Activated CD8-positive, alpha-beta memory T cell treated with anti-CD3 and anti-CD28 coated beads, Interleukin-2, amount 50 U/mL, for 48 hours (primary cell): ENCODE data around the gene TP73.
"Not testable (repeated sequence)": the region's sequence is repeated elsewhere in the genome, so short reads cannot be mapped to it uniquely, and the experiment has no call there.

Experiments used
- DNase-seq: peaks from one replicate; pipeline ENCODE4 v3.0.0-alpha.2; 2020

TP73 gene

DNA sequence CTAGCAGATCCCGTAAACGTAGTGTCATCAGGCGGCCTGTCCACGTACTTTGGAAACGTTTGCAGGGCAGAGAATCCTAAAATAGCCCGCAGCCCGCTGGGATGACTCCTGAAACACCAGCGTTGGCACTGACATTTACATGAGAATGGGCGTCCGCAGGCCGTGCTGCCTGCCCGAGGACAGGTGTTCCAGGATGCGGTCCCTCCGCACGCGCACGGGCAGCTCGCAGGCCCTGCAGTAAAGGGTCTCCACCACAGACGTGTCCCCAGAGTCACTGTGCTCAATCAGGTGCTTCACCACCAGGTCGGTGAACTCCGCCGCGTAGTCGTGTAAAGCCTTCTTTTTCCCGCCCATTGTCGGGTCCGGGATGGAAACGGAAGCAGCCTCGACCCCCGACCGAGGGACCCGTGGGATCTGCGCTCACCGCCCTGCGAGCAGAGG is 94.1 kb downstream of the TP73 start:
- DNase-seq, result no peak

DNA sequence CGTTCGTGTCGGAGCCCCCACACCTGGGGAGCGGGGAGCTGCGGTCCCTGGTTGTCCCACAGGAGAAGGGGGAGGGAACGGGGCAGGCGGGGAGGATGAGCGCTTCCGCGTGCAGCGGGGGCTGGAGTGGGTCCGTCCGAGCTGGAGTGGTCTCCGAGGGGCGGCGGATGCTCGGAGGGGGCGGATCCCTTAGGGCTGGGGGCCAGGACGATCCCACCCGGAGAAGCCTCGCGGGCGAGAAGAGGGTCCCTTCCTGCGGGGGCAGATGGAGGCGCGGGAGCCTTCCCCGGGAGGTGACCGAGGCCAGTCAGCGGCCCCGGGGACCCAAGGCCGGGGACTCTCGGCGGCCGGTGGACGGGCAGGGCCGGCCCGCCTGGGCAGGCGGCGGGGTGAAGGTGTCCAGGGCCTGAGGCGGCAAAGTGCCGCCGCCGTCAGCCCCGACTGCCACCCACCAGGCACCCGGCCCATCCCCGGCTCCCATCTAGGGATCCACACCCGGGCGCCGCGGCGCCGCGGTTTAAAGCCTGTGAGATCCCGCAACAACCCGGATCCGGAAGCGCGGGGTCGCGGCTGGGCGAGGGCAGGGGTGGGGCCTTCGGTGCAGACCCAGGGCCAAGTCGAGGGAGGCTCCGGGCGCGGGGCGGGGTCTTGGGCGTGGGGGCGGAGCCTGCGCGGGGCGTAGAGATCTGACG is 94.7 kb downstream of the TP73 start:
- DNase-seq, result peak; percentile 95

DNA sequence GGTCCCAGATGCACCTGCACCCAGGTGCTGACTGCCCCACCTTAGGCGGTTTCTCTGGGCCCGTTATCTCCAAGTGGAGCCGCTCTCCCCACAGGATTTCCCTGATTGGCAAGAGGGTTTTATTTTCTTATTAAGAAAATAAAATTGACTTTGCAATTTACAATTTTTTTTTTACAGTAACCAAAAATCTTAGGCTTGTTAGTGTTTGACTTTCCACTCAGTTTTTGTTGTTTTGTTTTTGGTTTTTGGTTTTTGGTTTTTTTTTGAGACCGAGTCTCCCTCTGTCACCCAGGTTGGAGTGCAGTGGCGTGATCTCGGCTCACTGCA is 95.2 kb downstream of the TP73 start:
- DNase-seq, result no peak

DNA sequence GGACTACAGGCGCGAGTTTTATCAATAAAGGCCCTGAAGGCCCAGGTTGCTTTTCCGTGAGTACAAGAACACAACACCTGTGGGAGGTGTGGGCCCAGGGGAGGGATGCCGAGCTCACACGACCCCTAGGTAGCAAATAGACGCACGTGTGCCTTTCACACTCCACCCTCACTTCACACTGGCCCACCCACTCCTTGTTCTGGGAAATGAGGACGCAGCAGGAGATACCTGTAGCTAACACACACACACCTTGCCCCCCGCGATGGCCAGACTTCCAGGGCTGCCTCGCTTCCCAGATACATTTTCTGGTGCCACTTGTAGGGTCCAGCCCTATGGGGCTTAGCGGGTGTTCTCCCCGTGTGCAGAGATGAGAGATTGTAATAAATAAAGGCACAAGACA is 95.6 kb downstream of the TP73 start:
- no peak for DNase-seq

DNA sequence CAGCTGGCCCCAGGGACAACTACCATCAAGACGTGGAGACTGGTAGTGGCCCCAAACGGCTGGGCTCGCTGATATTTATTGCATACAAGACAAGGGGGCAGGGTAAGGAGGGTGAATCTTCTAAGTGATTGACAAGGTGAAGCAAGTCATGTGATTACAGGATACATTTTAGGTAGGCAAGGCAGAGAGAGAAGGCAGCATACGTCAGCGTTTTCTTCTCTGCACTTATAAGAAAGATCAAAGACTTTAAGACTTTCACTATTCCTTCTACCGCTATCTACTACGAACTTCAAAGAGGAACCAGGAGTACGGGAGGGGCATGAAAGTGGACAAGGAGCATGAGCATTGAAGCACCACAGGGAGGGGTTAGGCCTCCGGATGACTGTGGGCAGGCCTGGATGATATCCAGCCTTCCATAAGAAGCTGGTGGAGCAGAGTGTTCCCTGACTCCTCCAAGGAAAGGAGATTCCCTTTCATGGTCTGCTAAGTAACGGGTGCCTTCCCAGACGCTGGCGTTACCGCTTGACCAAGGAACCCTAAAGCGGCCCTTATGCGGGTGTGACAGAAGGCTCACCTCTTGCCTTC is 96.1 kb downstream of the TP73 start:
- not testable (repeated sequence) for DNase-seq

DNA sequence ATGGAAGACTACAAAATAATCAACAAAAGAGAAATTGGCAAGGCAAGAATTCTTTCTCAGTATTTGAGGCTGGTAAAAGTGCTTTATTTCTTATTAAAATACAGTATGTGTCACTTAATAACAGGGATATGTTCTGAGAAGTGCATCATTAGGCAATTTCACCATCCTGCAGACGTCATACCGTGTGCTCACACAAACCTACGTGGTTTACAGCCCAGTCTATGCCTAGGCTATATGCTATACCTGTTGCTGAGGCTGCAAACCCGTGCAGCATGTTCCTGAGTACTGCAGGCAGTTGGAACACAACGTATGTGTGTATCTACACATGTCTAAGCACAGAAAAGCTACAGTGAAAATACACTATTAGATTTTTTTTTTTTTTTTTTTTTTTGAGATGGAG is 97.2 kb downstream of the TP73 start:
- no peak for DNase-seq

DNA sequence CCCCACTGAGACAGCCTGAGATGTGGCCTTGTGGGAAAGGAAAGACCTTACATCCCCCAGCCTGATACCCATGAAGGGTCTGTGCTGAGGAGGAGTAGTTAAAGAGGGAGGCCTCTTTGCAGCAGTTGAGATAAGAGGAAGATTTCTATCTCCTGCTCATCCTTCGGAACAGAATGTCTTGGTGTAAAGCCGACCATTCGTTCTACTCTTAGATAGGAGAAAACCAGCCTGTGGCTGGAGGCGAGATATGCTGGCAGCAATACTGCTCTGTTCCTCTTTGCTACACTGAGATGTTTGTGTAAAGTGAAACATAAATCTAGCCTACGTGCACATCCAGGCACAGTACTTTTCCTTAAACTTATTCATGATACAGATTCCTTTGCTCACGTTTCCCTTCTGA is 98.4 kb downstream of the TP73 start:
- no peak for DNase-seq

DNA sequence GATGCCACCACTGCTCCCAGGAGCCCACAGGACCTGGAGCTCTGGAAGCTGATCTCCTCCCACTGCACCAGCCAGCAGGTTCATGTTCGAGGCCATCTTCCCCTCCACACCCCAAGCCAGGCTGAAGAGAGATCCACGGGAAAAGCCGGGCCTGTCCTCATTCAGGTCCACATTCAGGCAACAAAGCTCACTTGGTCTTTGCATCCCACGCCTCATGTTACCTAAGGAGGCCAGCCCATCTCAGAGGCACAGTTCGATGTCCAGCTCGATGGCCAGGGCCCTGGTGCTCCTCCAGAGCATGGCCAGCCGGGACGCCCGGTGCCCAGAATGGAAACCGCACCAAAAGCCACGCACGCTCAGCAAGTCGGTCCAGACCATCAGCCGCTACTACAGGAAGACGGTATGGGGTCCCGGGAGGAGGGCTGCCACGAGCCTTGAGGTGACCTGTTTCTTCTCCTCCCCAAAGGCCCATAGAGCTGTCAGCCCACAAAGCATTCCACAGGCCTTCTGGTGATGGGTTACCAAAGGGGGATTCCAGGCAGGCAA is 100.2 kb downstream of the TP73 start, which contains the start of gene CCDC27:
Gene CCDC27 (plus strand): TSS at position 51 of the 546 bp plus-strand sequence. CDS start 32 bp downstream, at position 83.
- DNase-seq, result no peak

DNA sequence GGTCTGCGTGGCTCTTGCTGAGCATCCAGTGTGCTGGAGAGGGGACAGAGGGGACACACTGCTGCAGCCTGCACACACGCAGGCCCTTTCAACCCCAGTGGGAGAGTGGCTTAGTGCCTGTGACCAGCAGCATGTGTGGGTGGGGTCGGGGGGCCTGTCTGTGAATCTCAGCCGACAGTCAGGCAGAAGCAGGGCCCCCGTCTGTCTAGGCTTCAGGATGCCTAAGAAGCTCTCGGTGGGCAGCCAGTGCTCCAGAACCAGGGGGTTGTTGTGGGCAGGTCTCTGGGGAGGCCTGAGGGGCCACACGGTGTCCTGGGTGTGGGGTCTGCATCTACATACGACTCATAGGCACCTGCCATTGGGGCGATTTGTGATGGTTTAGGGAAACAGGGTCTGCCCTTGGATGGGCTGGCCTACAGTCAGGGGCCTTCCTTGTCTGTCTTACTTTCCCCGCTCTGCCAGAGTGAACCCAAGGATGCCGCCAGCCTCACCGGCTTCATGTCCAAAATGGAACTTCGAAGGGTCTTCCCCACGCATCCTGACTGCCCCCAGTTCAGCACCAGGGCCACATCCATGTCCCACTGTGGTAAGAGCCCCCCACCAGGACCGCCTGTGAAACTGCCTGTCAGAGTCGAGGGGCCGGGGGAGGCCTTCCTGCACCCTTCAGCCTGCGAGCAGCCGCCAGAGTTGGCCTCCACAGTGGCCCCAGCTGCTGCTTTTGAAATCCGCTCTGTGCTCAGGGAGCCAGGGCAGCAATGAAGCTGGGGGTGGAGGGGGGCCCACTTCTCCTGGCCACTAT is 101.5 kb downstream of the TP73 start:
- DNase-seq, result no peak

DNA sequence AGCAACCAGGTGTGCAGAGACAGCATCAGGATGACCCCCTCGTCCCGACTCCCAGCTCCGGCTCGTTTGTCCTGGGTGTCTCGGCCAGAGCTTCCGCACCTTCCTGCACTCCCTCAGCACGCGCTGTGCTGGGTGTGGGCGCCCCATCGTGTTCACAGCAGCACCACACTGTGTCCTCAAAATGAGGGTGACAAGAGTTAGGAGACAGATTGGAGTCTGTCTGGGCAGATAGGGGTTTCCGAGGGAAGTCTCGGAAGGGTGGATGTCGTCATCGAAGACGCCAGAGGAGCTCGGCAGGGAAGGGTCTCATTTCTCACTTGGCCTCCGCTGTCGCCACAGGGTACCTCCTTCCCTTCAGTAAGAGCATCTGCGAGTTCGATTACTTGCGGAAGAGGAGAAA is 104.1 kb downstream of the TP73 start:
- DNase-seq, result no peak

DNA sequence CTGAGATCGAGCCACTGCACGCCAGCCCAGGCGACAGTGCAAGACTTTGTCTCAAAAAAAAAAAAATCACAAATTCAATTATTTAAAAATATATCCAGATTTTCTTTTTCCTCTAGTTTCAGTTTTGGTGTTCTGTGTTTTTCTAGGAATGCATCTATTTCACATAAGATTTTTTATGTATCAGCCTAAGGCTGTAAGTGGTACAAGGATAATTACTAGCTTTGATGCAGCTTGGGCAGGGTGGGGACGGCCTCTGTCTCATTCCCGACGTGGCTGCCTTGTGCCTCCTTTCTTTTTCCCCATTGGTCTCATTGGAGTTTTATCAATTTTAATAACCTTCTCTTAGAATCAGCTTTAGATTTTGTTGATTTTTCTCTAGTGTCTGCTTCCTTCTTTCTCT is 106.8 kb downstream of the TP73 start:
- no peak for DNase-seq

DNA sequence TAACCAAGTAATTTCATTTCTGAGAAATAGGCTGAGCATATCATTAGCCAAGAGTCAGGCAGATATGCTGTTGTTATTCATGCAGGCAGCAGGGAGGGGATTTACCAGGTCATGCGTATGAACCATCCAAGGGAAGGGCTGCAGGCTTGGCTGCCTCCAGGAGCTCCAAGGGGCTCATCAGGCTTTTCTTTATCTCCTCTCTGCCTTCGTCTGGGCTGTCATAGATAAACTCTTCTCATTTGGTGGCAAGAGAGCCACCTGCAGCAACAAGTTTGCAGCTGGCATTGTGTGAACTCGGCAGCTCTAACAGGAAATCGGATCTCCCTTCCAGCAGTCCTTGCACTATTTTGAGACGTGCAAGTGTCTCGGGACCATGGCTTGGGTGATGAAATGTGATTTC is 107.5 kb downstream of the TP73 start:
- no peak for DNase-seq

DNA sequence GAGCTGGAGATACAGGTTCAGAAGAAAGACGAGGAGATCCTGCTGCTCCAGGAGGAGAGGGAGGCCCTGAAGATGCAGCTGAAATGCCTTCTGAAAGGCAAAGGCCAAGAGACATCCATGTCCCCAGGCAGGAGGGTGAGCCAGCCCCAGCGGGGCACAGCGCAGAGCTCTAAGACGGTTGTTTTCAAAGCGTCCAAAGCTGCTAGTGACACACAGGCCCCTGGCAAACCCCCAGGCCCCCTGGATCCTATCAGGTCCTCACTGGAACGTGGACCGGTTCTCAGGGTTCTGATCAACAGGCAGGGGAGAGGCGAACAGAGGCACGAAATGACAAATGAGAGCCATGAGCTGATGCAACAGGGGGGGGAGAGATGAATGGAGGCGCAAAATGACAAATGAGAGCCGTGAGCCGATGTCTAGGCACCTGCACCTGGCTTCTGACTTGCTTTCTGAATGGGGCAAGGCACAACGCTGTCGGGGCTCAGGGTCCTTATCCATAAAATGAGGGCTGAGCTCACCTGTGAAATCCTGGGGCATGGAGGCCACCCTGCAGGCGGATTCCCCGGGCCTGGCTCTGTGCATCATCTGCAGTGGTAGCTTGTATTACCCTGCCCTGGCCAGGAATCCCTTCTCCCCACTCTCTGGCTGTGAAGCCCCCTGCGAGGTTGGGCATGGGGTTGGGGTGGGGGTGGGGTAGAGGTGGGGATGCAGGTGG is 109.1 kb downstream of the TP73 start:
- no peak for DNase-seq

DNA sequence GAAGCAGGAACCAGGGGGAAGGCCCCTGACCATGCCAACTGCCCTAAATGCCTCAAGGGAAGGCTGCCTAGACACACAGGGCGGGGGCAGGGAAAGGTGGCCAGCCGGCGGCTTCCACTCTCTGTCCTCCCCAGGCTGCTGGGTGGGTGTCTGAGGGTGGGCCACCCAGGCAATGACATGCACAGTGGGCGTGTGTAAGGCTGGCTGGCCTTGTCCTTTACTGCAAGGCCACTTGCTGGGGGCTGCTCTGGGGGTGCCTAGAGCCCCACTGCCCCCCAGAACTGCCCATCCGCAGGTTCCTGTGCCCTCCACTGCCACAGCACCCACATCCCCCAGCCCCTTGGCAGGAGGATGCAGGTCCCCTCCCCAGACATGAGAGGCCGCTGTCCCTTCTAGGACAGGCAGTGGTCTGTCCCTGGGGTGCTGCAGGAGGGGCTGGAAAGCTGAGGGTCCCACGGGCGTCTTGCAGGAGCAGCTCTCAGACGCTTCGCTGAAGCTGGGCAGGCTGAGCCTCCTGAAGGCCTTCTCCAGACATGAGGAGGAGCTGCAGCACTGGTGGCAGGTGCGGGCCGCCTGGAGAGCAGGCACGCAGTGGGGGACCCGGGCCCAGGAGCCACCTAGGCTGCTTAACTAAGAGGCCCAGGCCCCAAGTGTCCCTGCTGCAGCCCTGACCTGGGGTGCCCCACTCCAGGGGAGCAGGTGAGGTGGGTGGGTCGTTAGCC is 110.0 kb downstream of the TP73 start:
- no peak for DNase-seq

DNA sequence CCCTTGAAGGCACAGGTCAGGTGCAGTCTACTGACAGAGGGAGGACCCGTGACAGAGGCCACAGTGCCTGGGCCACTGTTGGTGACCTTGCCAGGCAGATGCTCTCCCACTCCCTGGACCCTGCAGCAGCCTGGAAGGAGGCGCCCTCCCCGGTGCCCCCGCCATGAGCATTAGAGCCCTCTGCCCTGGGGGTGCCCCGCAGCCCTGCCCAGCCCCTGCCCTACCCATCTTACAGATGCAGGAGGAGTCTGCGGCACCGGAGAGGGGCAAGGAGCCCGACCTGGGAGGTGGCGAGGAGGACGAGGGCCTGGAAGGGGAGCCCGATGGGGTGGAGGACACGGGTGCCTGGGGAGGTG is 110.5 kb downstream of the TP73 start:
- DNase-seq, result no peak

DNA sequence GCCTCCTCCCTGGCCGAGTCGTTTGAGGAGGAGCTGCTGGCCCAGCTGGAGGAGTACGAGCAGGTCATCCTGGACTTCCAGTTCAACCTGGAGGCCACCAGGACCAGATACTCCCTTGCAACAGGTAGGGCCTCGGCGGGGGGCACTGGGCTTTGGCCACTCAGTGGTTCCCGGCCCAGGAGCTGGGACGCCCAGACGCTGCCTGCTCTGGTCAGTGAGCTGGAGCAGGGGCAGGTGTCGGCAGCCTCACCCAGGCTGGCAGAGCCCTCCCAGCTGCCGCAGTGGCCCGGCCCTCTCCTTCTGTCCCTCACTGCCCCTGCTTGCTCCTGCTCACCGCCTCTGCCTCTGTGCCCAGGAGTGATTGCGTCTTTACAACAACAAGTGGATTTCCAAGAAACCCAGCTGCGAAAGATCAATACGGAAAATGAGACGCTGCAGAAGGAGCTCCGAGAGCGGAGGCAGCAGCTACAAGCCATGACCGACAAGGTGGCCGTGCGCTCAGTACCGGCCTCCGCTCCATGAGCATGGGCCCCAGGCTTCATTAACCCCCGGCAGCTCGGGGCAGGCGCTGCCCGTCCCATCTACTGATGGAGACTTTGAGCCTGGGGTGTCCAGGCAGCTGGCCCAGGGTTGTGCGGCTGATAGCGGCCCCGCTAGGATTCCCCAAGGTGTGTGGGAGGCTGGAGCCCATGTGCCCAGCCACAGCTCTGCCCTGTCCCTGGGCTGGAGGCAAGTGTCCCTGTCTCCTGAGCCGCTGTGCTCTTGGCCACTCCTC is 111.2 kb downstream of the TP73 start:
- no peak for DNase-seq

DNA sequence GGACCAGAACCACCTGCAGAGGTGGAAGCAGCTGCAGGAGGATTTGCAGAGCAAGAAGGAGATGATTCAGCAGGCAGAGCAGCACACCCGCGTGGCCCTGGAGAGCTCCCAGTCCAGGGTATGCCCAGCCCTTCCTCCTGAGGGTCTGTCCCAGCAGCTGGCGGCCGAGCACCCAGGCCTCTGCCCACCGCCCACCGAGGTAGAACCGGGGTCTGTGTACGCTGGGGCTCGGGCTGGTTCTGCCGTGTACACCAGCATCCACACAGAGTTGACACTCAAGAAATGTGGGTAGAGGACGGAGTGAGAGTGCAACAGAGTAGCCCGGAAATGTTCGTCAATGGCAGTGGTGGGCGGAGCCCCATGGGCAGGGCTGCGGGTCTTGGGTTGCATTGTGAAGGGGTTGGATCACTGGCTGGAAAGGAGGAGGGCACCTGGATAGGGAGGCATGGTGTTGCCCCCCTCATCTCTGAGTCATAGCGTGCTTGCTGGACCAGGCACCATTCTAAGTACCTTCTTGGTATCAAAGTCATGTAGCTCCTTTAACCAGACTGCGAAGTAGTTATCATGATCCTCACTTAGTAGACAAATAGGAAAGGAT is 115.1 kb downstream of the TP73 start:
- DNase-seq, result no peak

DNA sequence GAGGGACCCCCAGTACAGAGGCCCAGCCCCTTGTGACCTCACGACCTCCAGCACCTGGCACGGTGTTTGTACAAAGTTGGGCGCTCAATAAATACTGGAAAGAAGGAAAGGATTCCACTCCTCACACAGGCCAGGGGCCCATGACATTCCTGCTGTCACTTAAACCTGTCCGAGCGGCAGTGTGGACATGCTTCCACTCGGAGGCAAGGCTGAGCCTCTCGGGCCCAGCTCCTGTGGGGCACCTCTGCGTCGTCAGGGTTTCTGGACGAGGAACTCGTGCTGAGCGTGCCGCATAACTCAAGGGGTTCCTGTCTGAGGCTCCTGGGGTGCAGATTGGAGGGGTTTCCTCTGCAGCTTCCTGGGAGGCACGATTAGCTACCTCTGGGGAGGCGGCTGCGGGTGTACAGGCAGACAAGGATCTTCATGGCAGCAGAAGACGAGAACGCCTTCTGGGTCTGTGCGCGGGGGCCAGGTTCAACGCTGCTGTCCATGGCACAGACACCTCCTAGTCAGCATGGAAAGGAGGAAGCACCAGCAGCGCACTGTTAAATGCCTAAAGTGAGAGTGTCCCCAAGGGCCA is 116.6 kb downstream of the TP73 start:
- DNase-seq, result no peak

DNA sequence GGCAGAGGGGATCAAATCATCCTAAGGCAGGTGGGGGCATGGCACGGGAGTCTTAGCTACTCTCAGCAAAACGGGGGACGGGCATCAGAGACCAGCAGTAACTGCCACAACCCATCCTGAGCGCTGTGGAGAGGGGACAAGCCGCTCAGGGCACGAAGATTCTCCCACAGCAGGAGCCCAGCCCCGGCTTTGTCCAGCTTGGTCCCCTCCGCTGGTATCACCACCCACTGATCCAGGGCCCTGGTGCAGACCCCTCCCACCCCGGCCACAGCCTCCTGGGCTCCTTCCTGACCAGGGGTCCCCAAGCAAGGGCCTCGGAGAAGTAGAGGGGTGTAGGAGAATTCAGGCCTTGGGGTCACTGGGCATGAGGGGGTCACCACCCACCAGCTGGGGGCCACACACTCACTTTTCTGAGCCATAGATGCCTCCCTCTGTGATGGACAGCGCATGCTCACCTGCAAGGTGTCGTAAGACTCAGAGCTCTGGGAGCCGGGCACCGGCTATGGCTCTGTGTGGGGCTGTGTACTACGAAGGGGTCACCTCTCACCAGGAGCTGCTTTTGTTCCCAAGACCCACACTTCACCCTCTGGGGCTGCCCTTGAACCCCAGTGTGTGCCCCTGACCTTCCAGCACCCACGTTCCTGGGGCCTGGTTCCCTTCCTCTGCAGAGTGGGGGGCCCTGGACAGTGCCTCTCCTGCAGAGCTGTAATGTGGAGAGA is 117.9 kb downstream of the TP73 start:
- no peak for DNase-seq
